GM12878 (cell line): ENCODE results near the gene CCIN. TPM values are rescaled to one million over a fixed set of nuclear protein-coding genes. Genes with fewer than 3 reads are reported as not detected.

Source experiments
- ASH2L ChIP-seq: fragments of 300-600, 200-600 bp; sonication (generic); IDR thresholded peaks from 2 replicates; pipeline ENCODE4 v1.6.1; 2017; ENCODE audit warnings: low read depth, mild to moderate bottlenecking, borderline replicate concordance
- BHLHE40 ChIP-seq, 2 experiments: fragments of 450-650 bp in 1 of 2; IDR thresholded peaks; 2 replicates each; pipeline ENCODE4 v1.6.1; 2011 to 2017; ENCODE audit warnings: low read depth in 2 of 2, borderline replicate concordance in 1 of 2, improper control_type of control experiment in 1 of 2, low read length in 1 of 2, mild to moderate bottlenecking in 1 of 2
- CBFB ChIP-seq: IDR thresholded peaks from 2 replicates; pipeline ENCODE4 v1.6.1; 2016; ENCODE audit warnings: antibody characterized with exemption, low read depth
- CHD4 ChIP-seq: fragments of 200-600 bp; sonication (generic); IDR thresholded peaks from 2 replicates; pipeline ENCODE4 v1.6.1; 2016; ENCODE audit warnings: mild to moderate bottlenecking
- E2F8 ChIP-seq: fragments of 450-650 bp; IDR thresholded peaks from 2 replicates; pipeline ENCODE4 v1.6.1; 2018; ENCODE audit warnings: mild to moderate bottlenecking, low read depth, moderate library complexity; ENCODE audit not compliant: partially characterized antibody
- FOXK2 ChIP-seq: fragments of 450-650 bp; IDR thresholded peaks from 2 replicates; pipeline ENCODE4 v1.6.1; 2017; ENCODE audit warnings: mild to moderate bottlenecking, moderate library complexity
- IKZF1 ChIP-seq: fragments of 450-650 bp; conservative IDR thresholded peaks from 2 replicates; pipeline ENCODE4 v1.6.1; 2017; ENCODE audit warnings: antibody characterized with exemption, mild to moderate bottlenecking
- IKZF2 ChIP-seq, 2 experiments: fragments of 450-650 bp; IDR thresholded peaks; 2 replicates each; pipeline ENCODE4 v1.6.1; 2017; ENCODE audit warnings: mild to moderate bottlenecking in 2 of 2, moderate library complexity in 2 of 2
- MEF2A ChIP-seq: IDR thresholded peaks from 2 replicates; pipeline ENCODE4 v1.6.1; 2011; ENCODE audit warnings: low read depth, mild to moderate bottlenecking, low read length, moderate library complexity; ENCODE audit not compliant: insufficient read depth
- NFXL1 ChIP-seq: fragments of 450-650 bp; IDR thresholded peaks from 2 replicates; pipeline ENCODE4 v1.6.1; 2017; ENCODE audit warnings: antibody characterized with exemption, mild to moderate bottlenecking, borderline replicate concordance
- NR2C1 ChIP-seq: fragments of 450-650 bp; IDR thresholded peaks from 2 replicates; pipeline ENCODE4 v1.6.1; 2017; ENCODE audit warnings: antibody characterized with exemption, mild to moderate bottlenecking, moderate library complexity
- POU2F2 ChIP-seq: IDR thresholded peaks from 3 replicates; pipeline ENCODE4 v1.6.1; 2011; ENCODE audit warnings: low read depth, mild to moderate bottlenecking, low read length, borderline replicate concordance
- RBBP5 ChIP-seq: fragments of 200-600 bp; sonication (generic); conservative IDR thresholded peaks from 2 replicates; pipeline ENCODE4 v1.6.1; 2016
- SIX5 ChIP-seq: IDR thresholded peaks from 2 replicates; pipeline ENCODE4 v1.6.1; 2011; ENCODE audit warnings: mild to moderate bottlenecking, low read depth, low read length, moderate library complexity; ENCODE audit not compliant: severe bottlenecking
- SREBF1 ChIP-seq: IDR thresholded peaks from 2 replicates; pipeline ENCODE4 v1.6.1; 2012; ENCODE audit warnings: mild to moderate bottlenecking, low read length
- TCF3 ChIP-seq: IDR thresholded peaks from 2 replicates; pipeline ENCODE4 v1.6.1; 2012; ENCODE audit warnings: low read depth, mild to moderate bottlenecking, low read length, borderline replicate concordance; ENCODE audit not compliant: insufficient read depth
- ZNF274 ChIP-seq: IDR thresholded peaks from one replicate; pipeline ENCODE4 v1.8.0; 2011; ENCODE audit not compliant: insufficient read length, insufficient read depth
- polyA plus RNA-seq, 11 experiments: library from polyadenylated mRNA; depleted of rRNA in 4 of 11; unstranded in 6 of 11; stranded (reverse) in 5 of 11; fragments of >200 nt; fragmentation: Nextera tagmentation in 4 of 11; fragmentation: Illumina TruSeq in 1 of 11; extraction: Ambion mirVana in 4 of 11; extraction: Trizol in 1 of 11; gene quantifications; 1 replicate in 1 of 11; 2 replicates in 10 of 11; pipeline versions ENCODE4 v1.2.1 to v1.2.3, GENCODE V29; 2011 to 2016; ENCODE audit warnings: inconsistent platforms in 2 of 11, missing spikeins in 2 of 11, low read depth in 1 of 11
- total RNA-seq, 4 experiments: library from RNA; depleted of rRNA in 3 of 4; stranded (reverse); fragments of >200 nt in 3 of 4; fragmentation: Illumina TruSeq in 1 of 4; extraction: Trizol in 1 of 4; gene quantifications; 2 replicates each; pipeline versions ENCODE4 v1.2.1 to v1.2.3, GENCODE V29; 2013 to 2021
- TF ChIP-seq, protein P1 (sequence below): fragments of 450-650 bp; IDR thresholded peaks from 2 replicates; pipeline ENCODE4 v1.6.1; 2016; ENCODE audit warnings: mild to moderate bottlenecking, moderate library complexity, borderline replicate concordance
- TF ChIP-seq, protein P2 (sequence below): IDR thresholded peaks from 2 replicates; pipeline ENCODE4 v1.6.1; 2012; ENCODE audit warnings: low read length, inconsistent platforms
- TF ChIP-seq, protein P3 (sequence below): IDR thresholded peaks from 2 replicates; pipeline ENCODE4 v1.6.1; 2011; ENCODE audit warnings: borderline replicate concordance, low read depth, mild to moderate bottlenecking, moderate library complexity, low read length; ENCODE audit not compliant: insufficient read depth, poor library complexity, severe bottlenecking

CCIN gene
- total and polyA plus RNA-seq, 10 of the 15 experiments (the other 5 are each of a cell fraction or from before 2014, with no cell fraction given): not detected

- TF ChIP-seq, protein P1, sequence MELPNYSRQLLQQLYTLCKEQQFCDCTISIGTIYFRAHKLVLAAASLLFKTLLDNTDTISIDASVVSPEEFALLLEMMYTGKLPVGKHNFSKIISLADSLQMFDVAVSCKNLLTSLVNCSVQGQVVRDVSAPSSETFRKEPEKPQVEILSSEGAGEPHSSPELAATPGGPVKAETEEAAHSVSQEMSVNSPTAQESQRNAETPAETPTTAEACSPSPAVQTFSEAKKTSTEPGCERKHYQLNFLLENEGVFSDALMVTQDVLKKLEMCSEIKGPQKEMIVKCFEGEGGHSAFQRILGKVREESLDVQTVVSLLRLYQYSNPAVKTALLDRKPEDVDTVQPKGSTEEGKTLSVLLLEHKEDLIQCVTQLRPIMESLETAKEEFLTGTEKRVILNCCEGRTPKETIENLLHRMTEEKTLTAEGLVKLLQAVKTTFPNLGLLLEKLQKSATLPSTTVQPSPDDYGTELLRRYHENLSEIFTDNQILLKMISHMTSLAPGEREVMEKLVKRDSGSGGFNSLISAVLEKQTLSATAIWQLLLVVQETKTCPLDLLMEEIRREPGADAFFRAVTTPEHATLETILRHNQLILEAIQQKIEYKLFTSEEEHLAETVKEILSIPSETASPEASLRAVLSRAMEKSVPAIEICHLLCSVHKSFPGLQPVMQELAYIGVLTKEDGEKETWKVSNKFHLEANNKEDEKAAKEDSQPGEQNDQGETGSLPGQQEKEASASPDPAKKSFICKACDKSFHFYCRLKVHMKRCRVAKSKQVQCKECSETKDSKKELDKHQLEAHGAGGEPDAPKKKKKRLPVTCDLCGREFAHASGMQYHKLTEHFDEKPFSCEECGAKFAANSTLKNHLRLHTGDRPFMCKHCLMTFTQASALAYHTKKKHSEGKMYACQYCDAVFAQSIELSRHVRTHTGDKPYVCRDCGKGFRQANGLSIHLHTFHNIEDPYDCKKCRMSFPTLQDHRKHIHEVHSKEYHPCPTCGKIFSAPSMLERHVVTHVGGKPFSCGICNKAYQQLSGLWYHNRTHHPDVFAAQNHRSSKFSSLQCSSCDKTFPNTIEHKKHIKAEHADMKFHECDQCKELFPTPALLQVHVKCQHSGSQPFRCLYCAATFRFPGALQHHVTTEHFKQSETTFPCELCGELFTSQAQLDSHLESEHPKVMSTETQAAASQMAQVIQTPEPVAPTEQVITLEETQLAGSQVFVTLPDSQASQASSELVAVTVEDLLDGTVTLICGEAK: no peak
- TF ChIP-seq FOXK2: no peak
- peak; percentile 53 for TF ChIP-seq IKZF1
- no peak for TF ChIP-seq NFXL1
- TF ChIP-seq SIX5: no peak
- TF ChIP-seq POU2F2: no peak
- peak in 1 of 2 experiments; percentile 37; a peak in 1 of 4 replicates for TF ChIP-seq BHLHE40 (IDR thresholded peaks at IDR 0.05; ENCODE audit: borderline replicate concordance in 1 of 2, low read depth in 2 of 2, low read length in 1 of 2)
- TF ChIP-seq IKZF2 (IDR thresholded peaks at IDR 0.05): peak in 1 of 2 experiments; percentile 38; a peak in 1 of 4 replicates
- TF ChIP-seq ASH2L: no peak
- TF ChIP-seq CHD4: no peak
- TF ChIP-seq E2F8: no peak
- TF ChIP-seq CBFB: peak; percentile 76
- TF ChIP-seq TCF3: no peak
- TF ChIP-seq ZNF274: no peak
- TF ChIP-seq, protein P2, sequence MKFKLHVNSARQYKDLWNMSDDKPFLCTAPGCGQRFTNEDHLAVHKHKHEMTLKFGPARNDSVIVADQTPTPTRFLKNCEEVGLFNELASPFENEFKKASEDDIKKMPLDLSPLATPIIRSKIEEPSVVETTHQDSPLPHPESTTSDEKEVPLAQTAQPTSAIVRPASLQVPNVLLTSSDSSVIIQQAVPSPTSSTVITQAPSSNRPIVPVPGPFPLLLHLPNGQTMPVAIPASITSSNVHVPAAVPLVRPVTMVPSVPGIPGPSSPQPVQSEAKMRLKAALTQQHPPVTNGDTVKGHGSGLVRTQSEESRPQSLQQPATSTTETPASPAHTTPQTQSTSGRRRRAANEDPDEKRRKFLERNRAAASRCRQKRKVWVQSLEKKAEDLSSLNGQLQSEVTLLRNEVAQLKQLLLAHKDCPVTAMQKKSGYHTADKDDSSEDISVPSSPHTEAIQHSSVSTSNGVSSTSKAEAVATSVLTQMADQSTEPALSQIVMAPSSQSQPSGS: no peak
- TF ChIP-seq, protein P3, sequence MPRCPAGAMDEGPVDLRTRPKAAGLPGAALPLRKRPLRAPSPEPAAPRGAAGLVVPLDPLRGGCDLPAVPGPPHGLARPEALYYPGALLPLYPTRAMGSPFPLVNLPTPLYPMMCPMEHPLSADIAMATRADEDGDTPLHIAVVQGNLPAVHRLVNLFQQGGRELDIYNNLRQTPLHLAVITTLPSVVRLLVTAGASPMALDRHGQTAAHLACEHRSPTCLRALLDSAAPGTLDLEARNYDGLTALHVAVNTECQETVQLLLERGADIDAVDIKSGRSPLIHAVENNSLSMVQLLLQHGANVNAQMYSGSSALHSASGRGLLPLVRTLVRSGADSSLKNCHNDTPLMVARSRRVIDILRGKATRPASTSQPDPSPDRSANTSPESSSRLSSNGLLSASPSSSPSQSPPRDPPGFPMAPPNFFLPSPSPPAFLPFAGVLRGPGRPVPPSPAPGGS: no peak
- TF ChIP-seq MEF2A: 0 out of 2 replicates have a peak, but pooled peaks have one; percentile 14
- TF ChIP-seq RBBP5: no peak
- TF ChIP-seq SREBF1: no peak
- no peak for TF ChIP-seq NR2C1
Measured at GRCh38 chr9:36166168-36166927, 2.8 kb upstream of the CCIN start (continued).
